Measurements from ENCODE around the gene SIGLEC11.
"Not testable (repeated sequence)": the region's sequence is repeated elsewhere in the genome, so short reads cannot be mapped to it uniquely, and the experiment has no call there.

SIGLEC11 gene

GRCh38 chr19:49924881-49925210 lies 36.1 kb downstream of the SIGLEC11 start:
- DNase-seq, result not testable (repeated sequence)

GRCh38 chr19:49924004-49924880 lies 36.7 kb downstream of the SIGLEC11 start:
- no peak for DNase-seq

- no peak for DNase-seq
Observed at GRCh38 chr19:49923055-49924003, 37.6 kb downstream of the SIGLEC11 start.

- peak in 1 of 2 donors; percentile 38 for DNase-seq
Observed at GRCh38 chr19:49921871-49922795, 38.8 kb downstream of the SIGLEC11 start.

- no peak for DNase-seq
Observed at GRCh38 chr19:49920624-49921363, 40.2 kb downstream of the SIGLEC11 start.

- no peak for DNase-seq
Observed at GRCh38 chr19:49918089-49918488, 42.9 kb downstream of the SIGLEC11 start.

GRCh38 chr19:49916839-49917733 lies 43.9 kb downstream of the SIGLEC11 start:
- DNase-seq, result no peak

- DNase-seq, result no peak
Observed at GRCh38 chr19:49915271-49915670, 45.7 kb downstream of the SIGLEC11 start.

- no peak for DNase-seq
Observed at GRCh38 chr19:49913720-49914119, 47.3 kb downstream of the SIGLEC11 start.

- no peak for DNase-seq
Observed at GRCh38 chr19:49912965-49913685, 47.8 kb downstream of the SIGLEC11 start.

- peak; percentile 12 to 62 for DNase-seq
Observed at GRCh38 chr19:49911381-49912145, 49.4 kb downstream of the SIGLEC11 start.

- no peak for DNase-seq
Observed at GRCh38 chr19:49910179-49910578, 50.8 kb downstream of the SIGLEC11 start.

- no peak for DNase-seq
Observed at GRCh38 chr19:49908480-49909420, 52.2 kb downstream of the SIGLEC11 start.

- DNase-seq, result no peak
Observed at GRCh38 chr19:49907745-49908446, 53.1 kb downstream of the SIGLEC11 start.

- DNase-seq, result no peak
Observed at GRCh38 chr19:49906879-49907564, 54.0 kb downstream of the SIGLEC11 start.

GRCh38 chr19:49904136-49904535 lies 56.8 kb downstream of the SIGLEC11 start:
- no peak for DNase-seq
